Upper lobe of right lung (tissue), 1 donor: ENCODE measurements around the gene DOCK1. TPM values are rescaled to one million over a fixed set of nuclear protein-coding genes. Genes with fewer than 3 reads are reported as not detected.

Source experiments
- ATAC-seq: fragments of 200-7000 bp; cut with Tn5 transposase; one replicate; pipeline ENCODE4 v1.9.1; 2020; ENCODE audit warnings: mild to moderate bottlenecking, moderate library complexity
- DNase-seq: peaks from one replicate; pipeline ENCODE4 v3.0.0-alpha.2; 2020
- H3K27ac ChIP-seq: fragments of 200-600 bp; one replicate; pipeline ENCODE4 v1.8.0; 2022
- H3K27me3 ChIP-seq: fragments of 200-600 bp; one replicate; pipeline ENCODE4 v1.8.0; 2022; ENCODE audit warnings: mild to moderate bottlenecking
- H3K36me3 ChIP-seq: fragments of 200-600 bp; one replicate; pipeline ENCODE4 v1.8.0; 2022
- H3K4me1 ChIP-seq: fragments of 200-600 bp; one replicate; pipeline ENCODE4 v1.8.0; 2022
- H3K4me3 ChIP-seq: fragments of 200-600 bp; one replicate; pipeline ENCODE4 v1.8.0; 2022; ENCODE audit warnings: mild to moderate bottlenecking
- H3K9me3 ChIP-seq: fragments of 200-600 bp; one replicate; pipeline ENCODE4 v1.8.0; 2022
- intact Hi-C: fragments of 100-400 bp; cut with DNase I; formaldehyde crosslinking; loops from one replicate; pipeline ENCODE4 v1.11.0; 2022
- total RNA-seq: library from RNA; stranded (reverse); fragmentation: NEBNext Ultra II Directional; extraction: Animal tissue kit (Norgen Biotek cat#: 25700); gene quantifications from one replicate; pipeline ENCODE4 v1.2.1, GENCODE V29; 2021
- TF ChIP-seq, protein P1 (sequence below): fragments of 200-600 bp; IDR thresholded peaks from one replicate; pipeline ENCODE4 v1.8.0; 2022; ENCODE audit warnings: antibody characterized with exemption
- donor health status: DM: no; HTN: yes; CAD: no; lungs with severe emphysema.

Gene DOCK1
- total RNA-seq, 1 donor from 2014 or later: 46.4 TPM

DNA sequence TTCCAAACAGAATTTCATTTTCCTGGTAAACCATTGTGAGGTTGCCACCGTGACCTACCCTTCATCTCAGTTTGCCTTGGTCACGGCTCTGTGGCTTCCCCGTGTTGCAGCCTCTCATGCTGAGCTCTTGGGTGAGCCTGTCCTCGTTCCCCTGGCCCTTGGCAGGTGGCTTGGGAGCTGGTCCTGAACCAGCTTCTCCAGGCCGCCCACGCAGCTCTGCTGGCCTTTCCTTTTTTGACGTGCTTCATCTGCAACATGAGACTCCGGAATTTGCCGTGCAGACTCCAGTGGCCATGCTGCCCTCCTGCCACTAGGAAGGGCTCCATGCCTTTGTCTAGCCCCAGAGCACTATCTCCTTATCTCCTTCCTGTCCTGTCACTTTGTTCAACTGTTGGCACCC is 550.9 kb downstream of the DOCK1 start:
- TF ChIP-seq, protein P1, sequence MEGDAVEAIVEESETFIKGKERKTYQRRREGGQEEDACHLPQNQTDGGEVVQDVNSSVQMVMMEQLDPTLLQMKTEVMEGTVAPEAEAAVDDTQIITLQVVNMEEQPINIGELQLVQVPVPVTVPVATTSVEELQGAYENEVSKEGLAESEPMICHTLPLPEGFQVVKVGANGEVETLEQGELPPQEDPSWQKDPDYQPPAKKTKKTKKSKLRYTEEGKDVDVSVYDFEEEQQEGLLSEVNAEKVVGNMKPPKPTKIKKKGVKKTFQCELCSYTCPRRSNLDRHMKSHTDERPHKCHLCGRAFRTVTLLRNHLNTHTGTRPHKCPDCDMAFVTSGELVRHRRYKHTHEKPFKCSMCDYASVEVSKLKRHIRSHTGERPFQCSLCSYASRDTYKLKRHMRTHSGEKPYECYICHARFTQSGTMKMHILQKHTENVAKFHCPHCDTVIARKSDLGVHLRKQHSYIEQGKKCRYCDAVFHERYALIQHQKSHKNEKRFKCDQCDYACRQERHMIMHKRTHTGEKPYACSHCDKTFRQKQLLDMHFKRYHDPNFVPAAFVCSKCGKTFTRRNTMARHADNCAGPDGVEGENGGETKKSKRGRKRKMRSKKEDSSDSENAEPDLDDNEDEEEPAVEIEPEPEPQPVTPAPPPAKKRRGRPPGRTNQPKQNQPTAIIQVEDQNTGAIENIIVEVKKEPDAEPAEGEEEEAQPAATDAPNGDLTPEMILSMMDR: no peak
- no peak overlapping the region for H3K4me3 ChIP-seq
- no peaks in the 10 kb centered on the region for H3K36me3 ChIP-seq
- intact Hi-C loops: no loop called here
- no peak overlapping the region for H3K27ac ChIP-seq
- ATAC-seq (no peak), DNase-seq (no peak)
- no peaks in the 10 kb centered on the region for H3K4me1 ChIP-seq
- H3K27me3 ChIP-seq: no peaks in the 10 kb centered on the region
- H3K9me3 ChIP-seq: no peaks in the 10 kb centered on the region

DNA sequence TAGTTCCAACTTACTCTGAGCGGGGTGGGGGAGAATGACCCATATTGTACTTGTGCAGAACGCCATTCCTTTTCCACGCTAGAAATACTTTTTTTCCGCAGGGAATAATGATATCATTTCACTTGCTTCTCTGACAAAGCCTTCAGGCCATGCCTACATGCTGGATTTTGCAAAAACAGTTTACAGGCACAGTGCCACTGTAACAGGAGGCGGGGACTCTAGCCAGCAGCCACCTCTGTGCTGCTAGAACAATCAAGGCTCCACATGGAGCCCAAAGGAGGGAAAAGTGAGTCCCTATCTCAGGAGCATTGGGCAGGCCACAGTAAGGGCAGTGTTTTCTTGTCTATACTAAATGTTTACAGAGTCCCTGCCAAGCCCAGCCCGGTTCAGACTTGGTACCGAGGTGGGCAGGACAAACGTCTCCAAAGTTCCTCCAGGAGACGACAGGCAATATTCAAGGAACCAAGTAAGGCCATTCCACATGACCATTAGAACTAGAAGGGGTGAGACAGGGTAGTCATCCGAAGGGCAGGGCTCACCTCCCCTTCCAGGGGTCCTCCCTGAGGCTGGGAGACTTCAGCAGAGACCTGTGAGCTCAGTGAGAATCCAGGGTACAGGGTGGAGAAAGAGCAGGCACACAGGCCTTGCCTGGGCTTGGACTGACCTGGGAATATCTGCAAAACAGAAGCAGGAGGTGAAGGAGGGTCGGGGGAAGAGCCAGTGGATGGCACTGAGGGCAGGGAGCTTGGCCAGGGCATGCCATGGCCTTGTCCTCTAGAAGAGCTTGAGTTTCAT is 553.0 kb downstream of the DOCK1 start:
- intact Hi-C loops: no loop called here
- TF ChIP-seq, protein P1: no peak
- DNase-seq (no peak), ATAC-seq (no peak)
- no peak overlapping the region for H3K27ac ChIP-seq
- H3K4me3 ChIP-seq: no peak overlapping the region
- H3K9me3 ChIP-seq: no peaks in the 10 kb centered on the region
- H3K27me3 ChIP-seq: no peaks in the 10 kb centered on the region
- no peaks in the 10 kb centered on the region for H3K4me1 ChIP-seq
- H3K36me3 ChIP-seq: no peaks in the 10 kb centered on the region

DNA sequence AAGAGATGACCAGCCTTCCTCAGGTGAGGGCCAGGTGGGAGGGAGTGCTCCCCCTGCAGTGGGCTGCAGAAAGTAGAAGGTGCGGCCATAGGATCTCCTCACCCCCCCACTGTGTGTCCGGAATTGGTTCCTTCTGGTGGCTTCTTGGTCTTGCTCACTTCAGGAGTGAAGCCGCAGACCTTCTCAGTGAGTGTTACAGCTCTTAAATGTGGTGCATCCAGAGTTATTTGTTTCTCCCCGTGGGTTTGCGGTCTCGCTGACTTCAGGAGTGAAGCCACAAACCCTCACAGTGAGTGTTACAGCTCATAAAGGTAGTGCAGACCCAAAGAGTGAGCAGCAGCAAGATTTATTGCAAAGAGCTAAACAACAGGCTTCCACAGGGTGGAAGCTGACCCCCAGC is 553.6 kb downstream of the DOCK1 start:
- Histone ChIP-seq H3K27me3 (no peaks in the 10 kb centered on the region), H3K36me3 (no peaks in the 10 kb centered on the region), H3K4me3 (no peak overlapping the region), H3K27ac (no peak overlapping the region), H3K9me3 (no peaks in the 10 kb centered on the region), H3K4me1 (no peaks in the 10 kb centered on the region)
- TF ChIP-seq, protein P1: no peak
- ATAC-seq: no peak
- DNase-seq: no peak
- intact Hi-C loops: no loop called here

DNA sequence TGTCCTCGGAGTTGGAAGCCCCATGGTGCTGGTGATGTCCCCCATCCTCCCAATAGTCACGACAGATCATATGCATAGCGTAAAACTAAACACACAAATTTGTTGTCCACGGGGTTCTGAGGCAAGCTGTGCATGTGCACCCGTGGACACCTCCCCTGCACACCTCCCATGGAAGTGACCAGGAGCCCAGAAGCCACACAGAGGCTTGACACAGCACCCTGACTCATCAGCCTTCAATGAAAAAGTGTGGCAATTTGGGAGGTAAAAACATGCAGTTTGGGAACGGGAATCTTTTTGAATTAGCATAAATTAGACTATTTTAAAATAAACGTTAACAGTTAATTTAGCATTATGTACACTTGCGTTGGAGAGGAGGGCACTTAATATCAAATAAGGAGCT is 554.7 kb downstream of the DOCK1 start:
- H3K4me1 ChIP-seq: no peaks in the 10 kb centered on the region
- no peak overlapping the region for H3K27ac ChIP-seq
- no peaks in the 10 kb centered on the region for H3K36me3 ChIP-seq
- TF ChIP-seq, protein P1: no peak
- H3K4me3 ChIP-seq: no peak overlapping the region
- intact Hi-C loops: no loop called here
- H3K27me3 ChIP-seq: no peaks in the 10 kb centered on the region
- no peaks in the 10 kb centered on the region for H3K9me3 ChIP-seq
- ATAC-seq (no peak), DNase-seq (no peak)

DNA sequence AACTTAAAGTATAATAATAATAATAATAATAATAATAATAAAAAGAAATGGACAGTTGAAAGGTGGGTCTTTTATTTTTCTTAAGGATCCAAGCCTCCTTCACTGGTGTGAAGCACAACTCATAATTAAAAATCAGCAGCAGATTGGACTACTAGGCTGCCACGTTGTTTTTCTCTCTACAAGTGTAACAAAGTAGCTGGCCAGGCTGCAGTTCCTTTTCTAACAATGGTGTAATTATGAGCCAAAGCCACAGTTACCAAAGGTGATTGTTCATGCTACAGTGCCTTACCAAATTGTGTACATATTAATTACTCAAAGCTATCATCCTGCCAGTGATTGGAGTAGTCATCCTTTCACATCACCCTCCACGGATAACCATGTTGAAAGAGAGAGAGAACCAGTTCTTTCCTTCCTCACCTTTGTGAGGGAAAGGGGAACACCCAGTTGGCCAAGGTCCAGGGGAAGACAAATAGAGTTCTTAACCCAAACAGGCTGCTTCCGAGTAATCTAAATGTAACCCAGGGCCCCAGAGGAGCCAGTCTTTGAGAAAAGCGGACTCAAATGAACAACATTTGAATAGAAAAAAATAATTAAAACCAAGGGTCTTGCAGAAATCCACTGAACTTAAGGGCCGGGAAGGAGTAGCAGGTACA is 557.5 kb downstream of the DOCK1 start:
- Histone ChIP-seq H3K36me3 (no peaks in the 10 kb centered on the region), H3K4me1 (no peaks in the 10 kb centered on the region), H3K27ac (no peak overlapping the region), H3K27me3 (no peaks in the 10 kb centered on the region), H3K4me3 (no peak overlapping the region), H3K9me3 (no peaks in the 10 kb centered on the region)
- intact Hi-C loops: no loop called here
- TF ChIP-seq, protein P1: no peak
- DNase-seq: no peak
- no peak for ATAC-seq
